Neural cell (in vitro differentiated cells): ENCODE results near the gene LHFPL6. TPM values are rescaled to one million over a fixed set of nuclear protein-coding genes. Genes with fewer than 3 reads are reported as not detected.
A peak's percentile ranks its signal among the peaks of the same experiment; 100 is the strongest.

Experiments
- H2AFZ ChIP-seq: fragments of 200-600, 300-800 bp; sonication (generic), shearing (Covaris generic); 2 replicates; pipeline ENCODE4 v1.6.0; 2014; ENCODE audit warnings: low read depth, mild to moderate bottlenecking, antibody characterized with exemption, low read length, moderate library complexity
- H3F3A ChIP-seq: fragments of 200-600 bp; shearing (Covaris generic); 2 replicates; pipeline ENCODE4 v1.6.1; 2016; ENCODE audit warnings: mild to moderate bottlenecking, moderate library complexity, mixed read lengths, antibody characterized with exemption, low read length; ENCODE audit not compliant: insufficient read depth, poor library complexity, severe bottlenecking
- H3K27ac ChIP-seq: fragments of 200-600, 300-800 bp; sonication (generic), shearing (Covaris generic); 2 replicates; pipeline ENCODE4 v1.5.1; 2014; ENCODE audit warnings: mild to moderate bottlenecking, low read length, moderate library complexity
- H3K27me3 ChIP-seq: fragments of 300-800, 200-600 bp; sonication (generic), shearing (Covaris generic); 2 replicates; pipeline ENCODE4 v1.6.0; 2014; ENCODE audit warnings: mild to moderate bottlenecking, low read depth, low read length, moderate library complexity; ENCODE audit not compliant: insufficient read depth
- H3K36me3 ChIP-seq: fragments of 300-800, 200-600 bp; sonication (generic), shearing (Covaris generic); 2 replicates; pipeline ENCODE4 v1.5.1; 2014; ENCODE audit warnings: mild to moderate bottlenecking, antibody characterized with exemption, low read length, moderate library complexity; ENCODE audit not compliant: insufficient read depth
- H3K4me2 ChIP-seq: fragments of 300-800, 200-600 bp; sonication (generic), shearing (Covaris generic); 2 replicates; pipeline ENCODE4 v1.6.0; 2014; ENCODE audit warnings: mild to moderate bottlenecking, low read length
- H3K4me3 ChIP-seq: fragments of 300-800, 200-600 bp; sonication (generic), shearing (Covaris generic); 2 replicates; pipeline ENCODE4 v1.5.1; 2014; ENCODE audit warnings: mild to moderate bottlenecking, low read length, moderate library complexity
- H3K79me2 ChIP-seq: fragments of 200-600 bp; shearing (Covaris generic); replicated peaks from 2 replicates; pipeline ENCODE4 v1.6.0; 2014; ENCODE audit warnings: mild to moderate bottlenecking, low read length, moderate library complexity; ENCODE audit not compliant: insufficient read depth
- H3K9ac ChIP-seq: fragments of 300-800, 200-600 bp; sonication (generic), shearing (Covaris generic); 2 replicates; pipeline ENCODE4 v1.6.1; 2016; ENCODE audit warnings: mild to moderate bottlenecking, low read length, mixed read lengths
- H3K9me2 ChIP-seq: fragments of 200-600 bp; shearing (Covaris generic); 2 replicates; pipeline ENCODE4 v1.6.1; 2016; ENCODE audit warnings: mild to moderate bottlenecking, low read length, mixed read lengths; ENCODE audit not compliant: insufficient read depth
- H3K9me3 ChIP-seq: fragments of 200-600, 300-800 bp; sonication (generic), shearing (Covaris generic); 2 replicates; pipeline ENCODE4 v1.6.1; 2016; ENCODE audit warnings: mild to moderate bottlenecking, mixed run types, low read length, moderate library complexity, mixed read lengths
- H4K20me1 ChIP-seq: fragments of 200-600 bp; shearing (Covaris generic); 2 replicates; pipeline ENCODE4 v1.6.1; 2016; ENCODE audit warnings: mild to moderate bottlenecking, mixed run types; ENCODE audit not compliant: insufficient read depth
- CTCF ChIP-seq: fragments of 450-650 bp; IDR thresholded peaks from 2 replicates; pipeline ENCODE4 v1.5.1; 2014; ENCODE audit warnings: antibody characterized with exemption, mild to moderate bottlenecking, moderate library complexity; ENCODE audit not compliant: poor library complexity, severe bottlenecking
- EP300 ChIP-seq: fragments of 450-650 bp; conservative IDR thresholded peaks from 2 replicates; pipeline ENCODE4 v1.6.1; 2014; ENCODE audit warnings: antibody characterized with exemption, mild to moderate bottlenecking, moderate library complexity; ENCODE audit not compliant: poor library complexity, severe bottlenecking
- EZH2 ChIP-seq: fragments of 200-600, 300-800 bp; shearing (Covaris generic), sonication (generic); IDR thresholded peaks from 2 replicates; pipeline ENCODE4 v1.6.1; 2014; ENCODE audit warnings: antibody characterized with exemption, low read length, borderline replicate concordance, mild to moderate bottlenecking; ENCODE audit not compliant: insufficient read depth, poor library complexity, severe bottlenecking
- MXI1 ChIP-seq: fragments of 450-650 bp; conservative IDR thresholded peaks from 2 replicates; pipeline ENCODE4 v1.6.1; 2014; ENCODE audit warnings: antibody characterized with exemption, mild to moderate bottlenecking; ENCODE audit not compliant: poor library complexity, severe bottlenecking
- POLR2AphosphoS5 ChIP-seq: IDR thresholded peaks from 2 replicates; pipeline ENCODE4 v1.6.1; 2012
- RAD21 ChIP-seq: fragments of 450-650 bp; conservative IDR thresholded peaks from 2 replicates; pipeline ENCODE4 v1.6.1; 2014; ENCODE audit warnings: antibody characterized with exemption, mild to moderate bottlenecking, moderate library complexity
- REST ChIP-seq: IDR thresholded peaks from 2 replicates; pipeline ENCODE4 v1.6.1; 2012; ENCODE audit warnings: borderline replicate concordance
- SMC3 ChIP-seq: fragments of 450-650 bp; conservative IDR thresholded peaks from 2 replicates; pipeline ENCODE4 v1.6.1; 2014; ENCODE audit warnings: antibody characterized with exemption, mild to moderate bottlenecking, moderate library complexity; ENCODE audit not compliant: poor library complexity
- TAF1 ChIP-seq: IDR thresholded peaks from 2 replicates; pipeline ENCODE4 v1.6.1; 2012; ENCODE audit warnings: low read depth
- polyA plus RNA-seq: library from polyadenylated mRNA; depleted of rRNA; stranded (reverse); fragments of >200 nt; gene quantifications from 2 replicates; pipeline ENCODE4 v1.2.3, GENCODE V29; 2014

LHFPL6 gene
- polyA plus RNA-seq, 1 donor from 2014 or later: 36.3 TPM

GRCh38 chr13:39616087-39616694 lies 13.2 kb upstream of the LHFPL6 start:
- no peaks in the 10 kb centered on the region for H3K79me2 ChIP-seq
- no peak overlapping the region for H3K4me2 ChIP-seq
- H3K9me2 ChIP-seq: no peaks in the 10 kb centered on the region
- peak; percentile 86 for TF ChIP-seq RAD21
- no peak for TF ChIP-seq REST
- TF ChIP-seq MXI1: no peak
- TF ChIP-seq EZH2: no peak
- peak; percentile 82 for TF ChIP-seq CTCF
- no peak for TF ChIP-seq TAF1
- no peak for TF ChIP-seq POLR2AphosphoS5
- TF ChIP-seq EP300: no peak
- TF ChIP-seq SMC3: peak; percentile 92
- H2AFZ ChIP-seq: no peak overlapping the region
- no peaks in the 10 kb centered on the region for H3F3A ChIP-seq
- H3K36me3 ChIP-seq: no peaks in the 10 kb centered on the region
- no peak overlapping the region for H3K27ac ChIP-seq
- no peak overlapping the region for H3K9ac ChIP-seq
- no peaks in the 10 kb centered on the region for H3K27me3 ChIP-seq
- no peaks in the 10 kb centered on the region for H3K9me3 ChIP-seq
- no peak overlapping the region for H3K4me3 ChIP-seq
- no peaks in the 10 kb centered on the region for H4K20me1 ChIP-seq

- Histone ChIP-seq H2AFZ (no peak overlapping the region), H3K27ac (no peak overlapping the region), H3K27me3 (no peaks in the 10 kb centered on the region), H3K4me2 (no peak overlapping the region), H3K79me2 (no peaks in the 10 kb centered on the region), H3F3A (no peaks in the 10 kb centered on the region), H4K20me1 (no peaks in the 10 kb centered on the region), H3K9me2 (no peaks in the 10 kb centered on the region), H3K36me3 (no peaks in the 10 kb centered on the region), H3K9me3 (no peaks in the 10 kb centered on the region), H3K9ac (no peak overlapping the region), H3K4me3 (no peak overlapping the region)
- TF ChIP-seq SMC3: peak; percentile 97
- TF ChIP-seq EZH2: no peak
- TF ChIP-seq MXI1: no peak
- peak; percentile 92 for TF ChIP-seq RAD21
- no peak for TF ChIP-seq EP300
- no peak for TF ChIP-seq REST
- no peak for TF ChIP-seq POLR2AphosphoS5
- peak; percentile 91 for TF ChIP-seq CTCF
- no peak for TF ChIP-seq TAF1
Observed at GRCh38 chr13:39612023-39612637, 9.1 kb upstream of the LHFPL6 start.
